ENCODE data around the gene TDO2.

The TDO2 gene

GRCh38 chr4:155956461-155956860 is 53.0 kb downstream of the TDO2 start:
- H3K4me3 ChIP-seq (replicated peaks in 1 of 2; ENCODE audit: low read depth in 2 of 2, low read length in 2 of 2): no peak overlapping the region
- peak in 1 of 2 donors; percentile 24 for DNase-seq (ENCODE audit: low read depth in 2 of 2)
- no peak for TF ChIP-seq CTCF (IDR thresholded peaks at IDR 0.05; ENCODE audit: low read depth, low read length)

- no peak for TF ChIP-seq CTCF (IDR thresholded peaks at IDR 0.05; ENCODE audit: low read depth, low read length)
- H3K4me3 ChIP-seq (replicated peaks in 1 of 2; ENCODE audit: low read depth in 2 of 2, low read length in 2 of 2): no peak overlapping the region
- no peak for DNase-seq (ENCODE audit: low read depth in 2 of 2)
Measured at GRCh38 chr4:155959417-155959816, 55.9 kb downstream of the TDO2 start.

- TF ChIP-seq CTCF (IDR thresholded peaks at IDR 0.05; ENCODE audit: low read depth, low read length): no peak
- no peak overlapping the region for H3K4me3 ChIP-seq (replicated peaks in 1 of 2; ENCODE audit: low read depth in 2 of 2, low read length in 2 of 2)
- DNase-seq (ENCODE audit: low read depth in 2 of 2): peak; percentile 84 to 85
Measured at GRCh38 chr4:155960522-155960921, 57.0 kb downstream of the TDO2 start.

GRCh38 chr4:155961575-155961974 is 58.1 kb downstream of the TDO2 start:
- no peak overlapping the region for H3K4me3 ChIP-seq (replicated peaks in 1 of 2; ENCODE audit: low read depth in 2 of 2, low read length in 2 of 2)
- TF ChIP-seq CTCF (IDR thresholded peaks at IDR 0.05; ENCODE audit: low read depth, low read length): no peak
- no peak for DNase-seq (ENCODE audit: low read depth in 2 of 2)

- DNase-seq (ENCODE audit: low read depth in 2 of 2): no peak
- H3K4me3 ChIP-seq (replicated peaks in 1 of 2; ENCODE audit: low read depth in 2 of 2, low read length in 2 of 2): no peak overlapping the region
- no peak for TF ChIP-seq CTCF (IDR thresholded peaks at IDR 0.05; ENCODE audit: low read depth, low read length)
Measured at GRCh38 chr4:155962767-155963166, 59.3 kb downstream of the TDO2 start.

GRCh38 chr4:155964016-155964891 is 60.8 kb downstream of the TDO2 start:
- no peak for TF ChIP-seq CTCF (IDR thresholded peaks at IDR 0.05; ENCODE audit: low read depth, low read length)
- no peak overlapping the region for H3K4me3 ChIP-seq (replicated peaks in 1 of 2; ENCODE audit: low read depth in 2 of 2, low read length in 2 of 2)

More at GRCh38 chr4:155964016-155964891, 60.8 kb downstream of the TDO2 start:
- DNase-seq (ENCODE audit: low read depth in 2 of 2): peak; percentile 24 to 48

All from cardiac fibroblast (primary cell).